SJCRH30 (cell line): ENCODE results near the gene PTTG1. TPM values are rescaled to one million over a fixed set of nuclear protein-coding genes. Genes with fewer than 3 reads are reported as not detected.

Source experiments
- DNase-seq, 2 experiments: peaks; one replicate each; pipeline ENCODE4 v3.0.0-alpha.2; 2015 to 2020
- H3K27ac ChIP-seq: fragments of 250-450 bp; sonication (Bioruptor Pico); 2 replicates; pipeline ENCODE4 v1.5.1; 2020; ENCODE audit warnings: mild to moderate bottlenecking, moderate library complexity
- H3K27me3 ChIP-seq: fragments of 250-450 bp; sonication (Bioruptor Pico); 2 replicates; pipeline ENCODE4 v1.5.1; 2020; ENCODE audit warnings: mild to moderate bottlenecking, moderate library complexity
- H3K36me3 ChIP-seq: fragments of 250-450 bp; sonication (Bioruptor Pico); 2 replicates; pipeline ENCODE4 v1.5.1; 2020; ENCODE audit warnings: mild to moderate bottlenecking, moderate library complexity
- H3K4me1 ChIP-seq: fragments of 250-450 bp; sonication (Bioruptor Pico); 2 replicates; pipeline ENCODE4 v1.5.1; 2020; ENCODE audit warnings: mild to moderate bottlenecking, moderate library complexity
- H3K4me3 ChIP-seq: fragments of 250-450 bp; sonication (Bioruptor Pico); 2 replicates; pipeline ENCODE4 v1.5.1; 2020; ENCODE audit warnings: mild to moderate bottlenecking, moderate library complexity
- H3K9me3 ChIP-seq: fragments of 250-450 bp; sonication (Bioruptor Pico); replicated peaks from 2 replicates; pipeline ENCODE4 v1.5.1; 2020; ENCODE audit warnings: mild to moderate bottlenecking, moderate library complexity
- total RNA-seq: library from RNA; depleted of rRNA; stranded (reverse); fragments of >200 nt; shearing (Covaris generic); gene quantifications from 2 replicates; pipeline ENCODE4 v1.2.3, GENCODE V29; 2014

PTTG1 gene
- total RNA-seq, 1 experiment from 2014 or later: 394 TPM

GRCh38 chr5:160437271-160437670 lies 15.6 kb downstream of the PTTG1 start:
- H3K27ac ChIP-seq: no peak overlapping the region
- no peak for DNase-seq
- no peaks in the 10 kb centered on the region for H3K36me3 ChIP-seq
- no peaks in the 10 kb centered on the region; the same call in 1 of the 2 replicates for H3K9me3 ChIP-seq
- no peak overlapping the region for H3K4me3 ChIP-seq
- H3K4me1 ChIP-seq: peaks cover 2% of the 10 kb centered on the region; the same call in 1 of the 2 replicates
- H3K27me3 ChIP-seq: no peaks in the 10 kb centered on the region

GRCh38 chr5:160438316-160439204 lies 16.9 kb downstream of the PTTG1 start:
- no peak overlapping the region for H3K27ac ChIP-seq
- peak; percentile 33 to 65 for DNase-seq
- no peaks in the 10 kb centered on the region; the same call in 1 of the 2 replicates for H3K9me3 ChIP-seq
- no peaks in the 10 kb centered on the region for H3K36me3 ChIP-seq
- no peak overlapping the region for H3K4me3 ChIP-seq
- H3K4me1 ChIP-seq: peaks cover 2% of the 10 kb centered on the region; the same call in 1 of the 2 replicates
- H3K27me3 ChIP-seq: no peaks in the 10 kb centered on the region

- DNase-seq: peak; percentile 74 to 90
- Histone ChIP-seq H3K36me3 (no peaks in the 10 kb centered on the region), H3K27me3 (no peaks in the 10 kb centered on the region), H3K27ac (no peak overlapping the region), H3K4me1 (peaks cover 2% of the 10 kb centered on the region; the same call in 1 of the 2 replicates), H3K9me3 (no peaks in the 10 kb centered on the region; the same call in 1 of the 2 replicates), H3K4me3 (peak overlapping the region; percentile 14; the same call in 1 of the 2 replicates)
Measured at GRCh38 chr5:160439205-160439600, 17.5 kb downstream of the PTTG1 start.

GRCh38 chr5:160441311-160441781 lies 19.7 kb downstream of the PTTG1 start:
- H3K9me3 ChIP-seq: no peaks in the 10 kb centered on the region
- H3K27me3 ChIP-seq: no peaks in the 10 kb centered on the region
- H3K36me3 ChIP-seq: no peaks in the 10 kb centered on the region
- H3K27ac ChIP-seq: no peak overlapping the region
- H3K4me1 ChIP-seq: peaks cover 2% of the 10 kb centered on the region; the same call in 1 of the 2 replicates
- DNase-seq: no peak
- no peak overlapping the region for H3K4me3 ChIP-seq

- Histone ChIP-seq H3K9me3 (no peaks in the 10 kb centered on the region), H3K36me3 (no peaks in the 10 kb centered on the region), H3K4me3 (no peak overlapping the region), H3K27ac (no peak overlapping the region), H3K4me1 (peaks cover 2% of the 10 kb centered on the region; the same call in 1 of the 2 replicates), H3K27me3 (no peaks in the 10 kb centered on the region; the same call in 1 of the 2 replicates)
- no peak for DNase-seq
Measured at GRCh38 chr5:160442824-160443431, 21.3 kb downstream of the PTTG1 start.

GRCh38 chr5:160444407-160444806 lies 22.8 kb downstream of the PTTG1 start:
- H3K4me1 ChIP-seq: no peaks in the 10 kb centered on the region
- no peaks in the 10 kb centered on the region for H3K9me3 ChIP-seq
- H3K4me3 ChIP-seq: no peak overlapping the region
- no peak for DNase-seq
- no peak overlapping the region for H3K27ac ChIP-seq
- no peaks in the 10 kb centered on the region; the same call in 1 of the 2 replicates for H3K27me3 ChIP-seq
- no peaks in the 10 kb centered on the region for H3K36me3 ChIP-seq

GRCh38 chr5:160445132-160445531 lies 23.5 kb downstream of the PTTG1 start:
- H3K9me3 ChIP-seq: no peaks in the 10 kb centered on the region
- H3K36me3 ChIP-seq: no peaks in the 10 kb centered on the region
- H3K27me3 ChIP-seq: no peaks in the 10 kb centered on the region; the same call in 1 of the 2 replicates
- H3K27ac ChIP-seq: no peak overlapping the region
- DNase-seq: no peak
- H3K4me3 ChIP-seq: no peak overlapping the region
- no peaks in the 10 kb centered on the region for H3K4me1 ChIP-seq

- Histone ChIP-seq H3K4me3 (no peak overlapping the region), H3K36me3 (no peaks in the 10 kb centered on the region), H3K9me3 (no peaks in the 10 kb centered on the region), H3K27ac (no peak overlapping the region), H3K27me3 (no peaks in the 10 kb centered on the region; the same call in 1 of the 2 replicates), H3K4me1 (no peaks in the 10 kb centered on the region)
- DNase-seq: no peak
Measured at GRCh38 chr5:160445751-160446150, 24.1 kb downstream of the PTTG1 start.

- H3K4me3 ChIP-seq: no peak overlapping the region
- peaks cover 3% of the 10 kb centered on the region; the same call in 1 of the 2 replicates for H3K27me3 ChIP-seq
- no peaks in the 10 kb centered on the region for H3K36me3 ChIP-seq
- no peak overlapping the region for H3K27ac ChIP-seq
- H3K9me3 ChIP-seq: no peaks in the 10 kb centered on the region
- no peak for DNase-seq
- H3K4me1 ChIP-seq: no peaks in the 10 kb centered on the region
Measured at GRCh38 chr5:160448886-160449285, 27.2 kb downstream of the PTTG1 start.

- no peaks in the 10 kb centered on the region for H3K9me3 ChIP-seq
- no peak overlapping the region for H3K4me3 ChIP-seq
- H3K36me3 ChIP-seq: no peaks in the 10 kb centered on the region
- no peaks in the 10 kb centered on the region for H3K4me1 ChIP-seq
- no peak overlapping the region for H3K27ac ChIP-seq
- DNase-seq: no peak
- peaks cover 3% of the 10 kb centered on the region; the same call in 1 of the 2 replicates for H3K27me3 ChIP-seq
Measured at GRCh38 chr5:160449458-160449857, 27.8 kb downstream of the PTTG1 start.

GRCh38 chr5:160450164-160450932 lies 28.7 kb downstream of the PTTG1 start:
- DNase-seq: no peak
- Histone ChIP-seq H3K27ac (no peak overlapping the region), H3K4me1 (no peaks in the 10 kb centered on the region)

GRCh38 chr5:160451281-160451680 lies 29.6 kb downstream of the PTTG1 start:
- DNase-seq: no peak
- H3K27me3 ChIP-seq: peaks cover 3% of the 10 kb centered on the region; the same call in 1 of the 2 replicates
- no peaks in the 10 kb centered on the region for H3K4me1 ChIP-seq
- H3K4me3 ChIP-seq: no peak overlapping the region
- H3K36me3 ChIP-seq: no peaks in the 10 kb centered on the region
- no peak overlapping the region for H3K27ac ChIP-seq
- H3K9me3 ChIP-seq: no peaks in the 10 kb centered on the region

More at GRCh38 chr5:160450164-160450932, 28.7 kb downstream of the PTTG1 start:
- no peaks in the 10 kb centered on the region for H3K9me3 ChIP-seq
- H3K36me3 ChIP-seq: no peaks in the 10 kb centered on the region
- peaks cover 3% of the 10 kb centered on the region; the same call in 1 of the 2 replicates for H3K27me3 ChIP-seq
- H3K4me3 ChIP-seq: no peak overlapping the region

- Histone ChIP-seq H3K9me3 (no peaks in the 10 kb centered on the region), H3K4me1 (no peaks in the 10 kb centered on the region), H3K4me3 (no peak overlapping the region), H3K27me3 (peaks cover 3% of the 10 kb centered on the region; the same call in 1 of the 2 replicates), H3K36me3 (no peaks in the 10 kb centered on the region), H3K27ac (no peak overlapping the region)
- no peak for DNase-seq
Measured at GRCh38 chr5:160452036-160452435, 30.4 kb downstream of the PTTG1 start.

GRCh38 chr5:160452795-160453194 lies 31.1 kb downstream of the PTTG1 start:
- no peak for DNase-seq
- H3K27ac ChIP-seq: no peak overlapping the region
- H3K27me3 ChIP-seq: peaks cover 3% of the 10 kb centered on the region; the same call in 1 of the 2 replicates
- no peaks in the 10 kb centered on the region for H3K9me3 ChIP-seq
- no peaks in the 10 kb centered on the region for H3K36me3 ChIP-seq
- H3K4me1 ChIP-seq: no peaks in the 10 kb centered on the region
- H3K4me3 ChIP-seq: no peak overlapping the region
